ENCODE results near the gene TWIST2.

DNA sequence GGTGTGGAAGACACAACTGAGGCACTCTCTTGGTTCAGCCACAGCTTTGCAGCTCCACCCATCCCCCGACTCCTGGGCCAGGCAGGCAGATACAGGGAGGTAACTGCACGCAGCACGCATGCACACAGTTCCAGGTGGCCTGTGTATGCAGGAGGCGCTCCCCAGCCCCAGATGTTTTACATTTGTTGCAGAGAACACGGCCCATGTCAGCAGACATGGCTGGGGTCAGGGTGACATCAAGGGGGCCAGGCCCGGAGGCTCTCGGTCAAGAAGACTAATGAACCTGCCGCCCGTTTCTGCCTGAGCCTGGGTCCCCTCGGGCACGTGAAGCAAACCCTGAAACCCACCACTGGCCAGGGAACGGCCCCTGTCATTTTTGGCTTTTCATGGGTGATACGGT, 57.3 kb downstream of the TWIST2 start:
- TF ChIP-seq, protein P1, sequence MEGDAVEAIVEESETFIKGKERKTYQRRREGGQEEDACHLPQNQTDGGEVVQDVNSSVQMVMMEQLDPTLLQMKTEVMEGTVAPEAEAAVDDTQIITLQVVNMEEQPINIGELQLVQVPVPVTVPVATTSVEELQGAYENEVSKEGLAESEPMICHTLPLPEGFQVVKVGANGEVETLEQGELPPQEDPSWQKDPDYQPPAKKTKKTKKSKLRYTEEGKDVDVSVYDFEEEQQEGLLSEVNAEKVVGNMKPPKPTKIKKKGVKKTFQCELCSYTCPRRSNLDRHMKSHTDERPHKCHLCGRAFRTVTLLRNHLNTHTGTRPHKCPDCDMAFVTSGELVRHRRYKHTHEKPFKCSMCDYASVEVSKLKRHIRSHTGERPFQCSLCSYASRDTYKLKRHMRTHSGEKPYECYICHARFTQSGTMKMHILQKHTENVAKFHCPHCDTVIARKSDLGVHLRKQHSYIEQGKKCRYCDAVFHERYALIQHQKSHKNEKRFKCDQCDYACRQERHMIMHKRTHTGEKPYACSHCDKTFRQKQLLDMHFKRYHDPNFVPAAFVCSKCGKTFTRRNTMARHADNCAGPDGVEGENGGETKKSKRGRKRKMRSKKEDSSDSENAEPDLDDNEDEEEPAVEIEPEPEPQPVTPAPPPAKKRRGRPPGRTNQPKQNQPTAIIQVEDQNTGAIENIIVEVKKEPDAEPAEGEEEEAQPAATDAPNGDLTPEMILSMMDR (IDR thresholded peaks at IDR 0.05; ENCODE audit: poor library complexity, severe bottlenecking), result no peak
- TF ChIP-seq POLR2AphosphoS5 (IDR thresholded peaks at IDR 0.05) (no peak), SMC3 (conservative IDR thresholded peaks at IDR 0.05; ENCODE audit: poor library complexity) (no peak), RAD21 (conservative IDR thresholded peaks at IDR 0.05) (no peak), EZH2 (IDR thresholded peaks at IDR 0.05; ENCODE audit: borderline replicate concordance, insufficient read depth, low read length, poor library complexity, severe bottlenecking) (no peak), EP300 (conservative IDR thresholded peaks at IDR 0.05; ENCODE audit: poor library complexity, severe bottlenecking) (no peak), TAF1 (IDR thresholded peaks at IDR 0.05; ENCODE audit: low read depth) (no peak), MXI1 (conservative IDR thresholded peaks at IDR 0.05; ENCODE audit: poor library complexity, severe bottlenecking) (no peak)

All from neural cell (in vitro differentiated cells).